MCF 10A (cell line): ENCODE data around the gene HIVEP1. TPM values are rescaled to one million over a fixed set of nuclear protein-coding genes. Genes with fewer than 3 reads are reported as not detected.

Experiments
- BruUV-seq: library from RNA; stranded (reverse); fragments of 400-500 nt; replicated peaks from 2 replicates; lab custom pipeline; 2021; lab: Mats Ljungman, UMichigan
- CTCF ChIA-PET: fragments of 300-600 bp; sonication (Branson Sonifier 250); formaldehyde crosslinking; extraction: SDS; loops from one replicate; lab custom pipeline; 2021; ENCODE audit warnings: antibody characterized with exemption, inconsistent platforms; lab: Yijun Ruan, JAX
- POLR2A ChIA-PET: fragments of 300-600, 350-650 bp; sonication (Branson Sonifier 250); formaldehyde crosslinking; extraction: SDS; loops from one replicate; lab custom pipeline; 2020; ENCODE audit warnings: antibody characterized with exemption, inconsistent platforms; lab: Yijun Ruan, JAX
- DNase-seq: peaks from one replicate; pipeline ENCODE4 v3.0.0-alpha.2; 2018; ENCODE audit not compliant: unreplicated experiment
- H3K27ac Mint-ChIP-seq: one replicate; pipeline ENCODE4 v1.8.0; 2022; ENCODE audit warnings: mild to moderate bottlenecking, low read depth, mixed read lengths; ENCODE audit not compliant: unreplicated experiment
- H3K27me3 Mint-ChIP-seq: one replicate; pipeline ENCODE4 v1.8.0; 2022; ENCODE audit warnings: mixed read lengths; ENCODE audit not compliant: insufficient read depth, unreplicated experiment
- H3K36me3 Mint-ChIP-seq: one replicate; pipeline ENCODE4 v1.8.0; 2022; ENCODE audit warnings: mild to moderate bottlenecking, moderate library complexity, mixed read lengths; ENCODE audit not compliant: insufficient read depth, unreplicated experiment
- H3K4me1 Mint-ChIP-seq: one replicate; pipeline ENCODE4 v1.8.0; 2022; ENCODE audit warnings: mixed read lengths; ENCODE audit not compliant: insufficient read depth, unreplicated experiment
- H3K4me3 Mint-ChIP-seq: one replicate; pipeline ENCODE4 v1.8.0; 2022; ENCODE audit warnings: mild to moderate bottlenecking, moderate library complexity, mixed read lengths; ENCODE audit not compliant: unreplicated experiment
- H3K9me3 Mint-ChIP-seq: one replicate; pipeline ENCODE4 v1.8.0; 2022; ENCODE audit warnings: mixed read lengths; ENCODE audit not compliant: unreplicated experiment
- CTCF ChIP-seq: fragments of 200-600 bp; IDR thresholded peaks from one replicate; pipeline ENCODE4 v1.8.0; 2022; ENCODE audit warnings: antibody characterized with exemption, mild to moderate bottlenecking; ENCODE audit not compliant: unreplicated experiment
- intact Hi-C: fragments of 100-400 bp; cut with micrococcal nuclease; formaldehyde crosslinking; loops from 2 replicates; pipeline ENCODE4 v1.14.1; 2022
- total RNA-seq: library from RNA; stranded (reverse); gene quantifications from 2 replicates; pipeline ENCODE4 v1.2.3, GENCODE V29; 2022

The HIVEP1 gene
- total RNA-seq, 1 experiment from 2014 or later, result 19.1 TPM

- DNase-seq, result no peak
- no peak for TF ChIP-seq CTCF
- intact Hi-C loops, result no loop called here
- no peak overlapping the region for H3K4me3 Mint-ChIP-seq
- BruUV-seq, result no TSS peak
- peaks cover 18% of the 10 kb centered on the region for H3K4me1 Mint-ChIP-seq
- POLR2A ChIA-PET, result interaction anchor here (0.5 to 1.1 kb wide), 2 partner anchors 24 to 447 kb away, joined by 4 read pairs; no protein-coding TSS in a partner anchor
- CTCF ChIA-PET, result interaction anchor here (0.6 to 0.9 kb wide), 2 partner anchors 24 to 596 kb away, joined by 3 read pairs; no protein-coding TSS in a partner anchor
- no peaks in the 10 kb centered on the region for H3K9me3 Mint-ChIP-seq
- no peak overlapping the region for H3K27ac Mint-ChIP-seq
- H3K27me3 Mint-ChIP-seq, result no peaks in the 10 kb centered on the region
- peaks cover 7% of the 10 kb centered on the region for H3K36me3 Mint-ChIP-seq
These were observed 85.7 kb downstream of the HIVEP1 start for GRCh38 chr6:12097791-12098190.

GRCh38 chr6:12099623-12100338, 87.7 kb downstream of the HIVEP1 start:
- ChIA-PET CTCF (no interaction called here), POLR2A (no interaction called here)
- Mint-ChIP-seq H3K4me1 (peaks cover 14% of the 10 kb centered on the region), H3K9me3 (no peaks in the 10 kb centered on the region), H3K27ac (no peak overlapping the region), H3K36me3 (no peaks in the 10 kb centered on the region), H3K27me3 (no peaks in the 10 kb centered on the region), H3K4me3 (no peak overlapping the region)
- BruUV-seq, result no TSS peak
- no peak for DNase-seq
- TF ChIP-seq CTCF, result no peak
- intact Hi-C loops, result no loop called here

- intact Hi-C loops, result no loop called here
- Mint-ChIP-seq H3K9me3 (no peaks in the 10 kb centered on the region), H3K4me1 (peaks cover 9% of the 10 kb centered on the region), H3K36me3 (no peaks in the 10 kb centered on the region), H3K4me3 (no peak overlapping the region), H3K27ac (no peak overlapping the region), H3K27me3 (no peaks in the 10 kb centered on the region)
- DNase-seq, result no peak
- ChIA-PET CTCF (interaction anchor here (0.6 kb wide), 1 partner anchor 446 kb away, joined by 3 read pairs; no protein-coding TSS in a partner anchor), POLR2A (interaction anchor here (0.6 to 1.2 kb wide), 2 partner anchors 33 to 378 kb away, joined by 5 read pairs; no protein-coding TSS in a partner anchor)
- TF ChIP-seq CTCF, result no peak
- BruUV-seq, result no TSS peak
These were observed 88.9 kb downstream of the HIVEP1 start for GRCh38 chr6:12101048-12101447.

GRCh38 chr6:12101653-12102312, 89.7 kb downstream of the HIVEP1 start:
- no TSS peak for BruUV-seq
- Mint-ChIP-seq H3K9me3 (no peaks in the 10 kb centered on the region), H3K4me3 (no peak overlapping the region), H3K4me1 (peaks cover 9% of the 10 kb centered on the region), H3K27ac (no peak overlapping the region), H3K36me3 (no peaks in the 10 kb centered on the region), H3K27me3 (no peaks in the 10 kb centered on the region)
- intact Hi-C loops, result no loop called here
- no peak for TF ChIP-seq CTCF
- no peak for DNase-seq
- CTCF ChIA-PET, result interaction anchor here (0.6 kb wide), 1 partner anchor 447 kb away, joined by 3 read pairs; no protein-coding TSS in a partner anchor
- POLR2A ChIA-PET, result interaction anchor here (1.2 kb wide), 1 partner anchor 33 kb away, joined by 5 read pairs; no protein-coding TSS in a partner anchor
